Measurements from ENCODE around the gene TPD52L2.
"Not testable (repeated sequence)": the region's sequence is repeated elsewhere in the genome, so short reads cannot be mapped to it uniquely, and the experiment has no call there.

Gene TPD52L2

GRCh38 chr20:63854766-63855362 is 10.2 kb upstream of the TPD52L2 start:
- FAIRE-seq: no peak
- DNase-seq (ENCODE audit: insufficient read length, low spot score): no peak

- FAIRE-seq (no peak), DNase-seq (ENCODE audit: insufficient read length, low spot score) (no peak)
Measured at GRCh38 chr20:63855363-63856097, 9.5 kb upstream of the TPD52L2 start.

GRCh38 chr20:63856098-63856511 is 9.0 kb upstream of the TPD52L2 start:
- DNase-seq (ENCODE audit: insufficient read length, low spot score): no peak
- peak; percentile 38 for FAIRE-seq

- FAIRE-seq (peak; percentile 89), DNase-seq (ENCODE audit: insufficient read length, low spot score) (no peak)
Measured at GRCh38 chr20:63857764-63858392, 7.2 kb upstream of the TPD52L2 start.

- DNase-seq (ENCODE audit: insufficient read length, low spot score): peak; percentile 87
- peak; percentile 90 for FAIRE-seq
Measured at GRCh38 chr20:63858393-63859165, 6.5 kb upstream of the TPD52L2 start.

- FAIRE-seq (peak; percentile 51), DNase-seq (ENCODE audit: insufficient read length, low spot score) (no peak)
Measured at GRCh38 chr20:63859166-63859699, 5.8 kb upstream of the TPD52L2 start.

- DNase-seq (ENCODE audit: insufficient read length, low spot score) (no peak), FAIRE-seq (no peak)
Measured at GRCh38 chr20:63860325-63861051, 4.6 kb upstream of the TPD52L2 start.

- FAIRE-seq: no peak
Measured at GRCh38 chr20:63861365-63861934, 3.6 kb upstream of the TPD52L2 start, which contains the start of gene ABHD16B. Gene ABHD16B (plus strand): TSS chr20:63861498. CDS start chr20:63861541, 43 bp downstream.

GRCh38 chr20:63861981-63862901 is 2.8 kb upstream of the TPD52L2 start:
- no peak for DNase-seq (ENCODE audit: insufficient read length, low spot score)

More at GRCh38 chr20:63861365-63861934, 3.6 kb upstream of the TPD52L2 start, which contains the start of gene ABHD16B:
- no peak for DNase-seq (ENCODE audit: insufficient read length, low spot score)

GRCh38 chr20:63863021-63863797 is 1.9 kb upstream of the TPD52L2 start:
- FAIRE-seq: peak; percentile 79
- no peak for DNase-seq (ENCODE audit: insufficient read length, low spot score)

More at GRCh38 chr20:63861981-63862901, 2.8 kb upstream of the TPD52L2 start:
- FAIRE-seq: peak; percentile 68

- peak; percentile 93 for DNase-seq (ENCODE audit: insufficient read length, low spot score)
Measured at GRCh38 chr20:63863798-63864544, 1.1 kb upstream of the TPD52L2 start.

GRCh38 chr20:63864545-63864977 is 509 bp upstream of the TPD52L2 start:
- FAIRE-seq (no peak), DNase-seq (ENCODE audit: insufficient read length, low spot score) (no peak)

More at GRCh38 chr20:63863798-63864544, 1.1 kb upstream of the TPD52L2 start:
- peak; percentile 95 for FAIRE-seq

GRCh38 chr20:63867042-63867441 is 2.0 kb downstream of the TPD52L2 start:
- DNase-seq (ENCODE audit: insufficient read length, low spot score); FAIRE-seq: not testable (repeated sequence)

GRCh38 chr20:63868264-63868663 is 3.2 kb downstream of the TPD52L2 start:
- FAIRE-seq: no peak

GRCh38 chr20:63873477-63873971 is 8.5 kb downstream of the TPD52L2 start:
- FAIRE-seq (peak; percentile 85), DNase-seq (ENCODE audit: insufficient read length, low spot score) (no peak)

More at GRCh38 chr20:63868264-63868663, 3.2 kb downstream of the TPD52L2 start:
- no peak for DNase-seq (ENCODE audit: insufficient read length, low spot score)

GRCh38 chr20:63874241-63874640 is 9.2 kb downstream of the TPD52L2 start:
- FAIRE-seq: not testable (repeated sequence)

More at GRCh38 chr20:63874241-63874640, 9.2 kb downstream of the TPD52L2 start:
- not testable (repeated sequence) for DNase-seq (ENCODE audit: insufficient read length, low spot score)
